Cardiac fibroblast (primary cell): Measurements from ENCODE around the gene MAD1L1.

Experiments used
- DNase-seq, 2 donors: peaks; one replicate each; pipeline versions ENCODE4 v3.0.0 to v3.0.0-alpha.2; 2010; ENCODE audit warnings: low read depth in 2 of 2
- H3K4me3 ChIP-seq, 2 donors: replicated peaks in 1 of 2; 1 replicate in 1 of 2; 2 replicates in 1 of 2; pipeline ENCODE4 v1.5.1; 2011; ENCODE audit warnings: low read depth in 2 of 2, low read length in 2 of 2, mild to moderate bottlenecking in 2 of 2, moderate library complexity in 1 of 2
- TF ChIP-seq, protein P1 (sequence below): IDR thresholded peaks from one replicate; pipeline ENCODE4 v1.5.1; 2011; ENCODE audit warnings: low read depth, mild to moderate bottlenecking, low read length, inconsistent platforms

Gene MAD1L1

DNA sequence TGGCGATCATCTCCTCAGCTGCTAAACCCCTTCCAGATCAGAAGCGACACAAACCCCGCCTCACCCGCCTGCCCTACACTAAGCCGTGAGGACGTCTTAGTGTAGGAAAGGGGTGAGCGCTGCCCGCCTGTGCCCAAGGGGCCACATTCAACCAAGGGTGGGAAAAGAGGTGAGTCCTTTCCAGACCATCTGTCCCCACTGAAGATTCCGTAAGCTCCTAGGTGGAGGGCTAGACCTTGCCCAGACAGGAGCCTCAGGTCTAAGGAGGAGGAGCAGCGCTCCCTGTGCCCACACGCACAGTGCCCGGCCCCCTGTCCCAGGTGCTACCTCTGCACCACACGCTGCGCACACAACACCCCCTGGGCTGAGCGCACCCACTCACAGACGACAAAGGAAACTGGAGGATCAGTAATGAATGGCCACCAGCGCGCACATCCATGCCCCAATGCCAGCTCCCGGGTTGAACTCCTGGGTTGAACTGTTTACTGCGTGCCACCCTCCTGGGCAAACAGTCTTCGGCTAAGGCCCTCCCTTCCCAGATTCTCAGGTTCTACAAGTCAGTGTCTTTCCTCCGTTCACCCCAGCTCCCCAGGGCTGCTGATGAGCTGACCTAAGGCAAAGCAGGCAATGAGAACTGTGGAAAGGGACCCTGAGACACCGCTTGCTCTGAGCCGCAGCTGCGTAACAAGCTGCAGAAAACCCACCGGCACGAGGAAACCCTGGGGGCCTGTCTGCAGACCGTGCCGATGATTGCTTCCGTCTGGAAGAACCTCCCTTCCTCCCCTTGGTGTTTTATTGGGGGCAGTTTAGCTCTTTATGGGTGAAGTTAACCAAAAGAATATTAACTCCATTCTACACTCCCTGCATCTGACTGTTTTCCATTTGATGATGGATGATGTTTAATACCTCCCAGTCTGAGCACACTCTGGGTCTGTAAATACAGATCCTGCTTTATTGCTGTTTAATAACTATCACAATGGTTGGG, 185.9 kb downstream of the MAD1L1 start:
- TF ChIP-seq, protein P1, sequence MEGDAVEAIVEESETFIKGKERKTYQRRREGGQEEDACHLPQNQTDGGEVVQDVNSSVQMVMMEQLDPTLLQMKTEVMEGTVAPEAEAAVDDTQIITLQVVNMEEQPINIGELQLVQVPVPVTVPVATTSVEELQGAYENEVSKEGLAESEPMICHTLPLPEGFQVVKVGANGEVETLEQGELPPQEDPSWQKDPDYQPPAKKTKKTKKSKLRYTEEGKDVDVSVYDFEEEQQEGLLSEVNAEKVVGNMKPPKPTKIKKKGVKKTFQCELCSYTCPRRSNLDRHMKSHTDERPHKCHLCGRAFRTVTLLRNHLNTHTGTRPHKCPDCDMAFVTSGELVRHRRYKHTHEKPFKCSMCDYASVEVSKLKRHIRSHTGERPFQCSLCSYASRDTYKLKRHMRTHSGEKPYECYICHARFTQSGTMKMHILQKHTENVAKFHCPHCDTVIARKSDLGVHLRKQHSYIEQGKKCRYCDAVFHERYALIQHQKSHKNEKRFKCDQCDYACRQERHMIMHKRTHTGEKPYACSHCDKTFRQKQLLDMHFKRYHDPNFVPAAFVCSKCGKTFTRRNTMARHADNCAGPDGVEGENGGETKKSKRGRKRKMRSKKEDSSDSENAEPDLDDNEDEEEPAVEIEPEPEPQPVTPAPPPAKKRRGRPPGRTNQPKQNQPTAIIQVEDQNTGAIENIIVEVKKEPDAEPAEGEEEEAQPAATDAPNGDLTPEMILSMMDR: no peak
- no peak for DNase-seq
- H3K4me3 ChIP-seq: no peak overlapping the region

DNA sequence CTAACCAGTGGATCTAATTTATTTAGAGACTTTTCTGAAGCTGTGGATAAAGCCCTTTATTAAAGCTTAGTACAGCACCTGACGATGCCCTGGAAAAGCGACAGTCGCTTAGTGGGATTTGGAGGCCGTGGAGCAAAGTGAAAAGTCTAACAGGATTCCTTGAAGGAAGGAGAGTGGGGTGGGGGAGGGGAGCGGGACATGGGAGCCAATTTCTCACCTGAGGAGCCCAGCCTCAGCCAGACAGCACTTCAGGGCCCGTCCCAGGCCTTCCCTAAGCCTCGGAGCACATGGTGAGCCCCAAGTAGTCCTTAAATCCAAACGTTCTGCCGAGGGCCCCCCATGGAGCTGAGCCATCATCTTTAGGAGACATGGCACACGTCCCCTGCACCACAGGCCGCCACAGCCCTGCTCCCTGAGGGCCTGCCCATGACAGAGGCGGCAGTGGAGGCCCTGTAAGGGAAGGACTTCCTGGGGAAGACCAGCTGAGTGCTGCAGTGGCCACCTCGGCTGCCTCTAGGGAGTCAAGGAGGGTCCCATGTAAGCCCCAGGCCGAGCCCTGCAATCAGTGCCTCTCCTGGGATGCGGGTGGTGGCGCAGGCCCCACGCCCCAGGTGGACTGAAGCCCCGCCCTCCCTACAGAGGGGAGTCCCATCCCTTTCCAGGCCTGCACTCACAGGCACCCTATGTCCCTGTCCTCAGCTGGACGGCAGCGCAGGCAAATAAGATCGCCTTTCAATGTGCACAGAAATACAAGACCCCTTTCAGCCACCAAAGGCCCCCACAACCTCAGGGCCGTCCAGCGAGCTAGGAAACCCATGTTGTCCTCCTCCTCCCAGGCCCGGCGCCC, 187.0 kb downstream of the MAD1L1 start:
- TF ChIP-seq, protein P1: no peak
- no peak overlapping the region for H3K4me3 ChIP-seq
- DNase-seq: no peak

DNA sequence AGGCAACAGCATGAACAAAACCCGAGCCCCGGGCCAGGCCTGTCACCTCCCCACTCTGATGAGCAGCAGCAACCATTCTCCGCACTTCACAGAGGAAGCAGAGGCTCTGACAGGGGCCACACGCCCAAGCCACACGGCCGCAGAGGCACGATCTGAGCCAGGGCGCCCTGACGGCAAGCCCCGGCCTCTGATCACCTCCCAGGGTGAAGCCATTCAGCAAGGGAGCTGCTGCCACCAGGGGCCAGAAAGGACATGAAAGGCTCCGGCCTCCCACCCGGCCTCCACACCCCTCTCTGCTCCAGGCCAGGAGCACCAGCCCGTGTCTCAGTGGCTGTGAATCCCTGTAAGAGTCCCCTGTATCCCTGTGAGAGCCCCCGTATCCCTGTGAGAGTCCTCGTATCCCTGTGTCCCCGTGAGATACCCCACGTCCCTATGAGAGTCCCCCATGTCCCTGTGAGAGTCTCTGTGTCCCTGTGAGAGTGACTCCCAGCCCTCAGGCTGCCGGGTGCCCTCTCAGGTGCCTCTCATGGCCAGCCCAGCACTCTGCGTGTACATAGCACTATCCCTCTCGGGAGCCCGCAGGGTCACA, 187.8 kb downstream of the MAD1L1 start:
- H3K4me3 ChIP-seq: no peak overlapping the region
- DNase-seq: no peak
- TF ChIP-seq, protein P1: no peak

DNA sequence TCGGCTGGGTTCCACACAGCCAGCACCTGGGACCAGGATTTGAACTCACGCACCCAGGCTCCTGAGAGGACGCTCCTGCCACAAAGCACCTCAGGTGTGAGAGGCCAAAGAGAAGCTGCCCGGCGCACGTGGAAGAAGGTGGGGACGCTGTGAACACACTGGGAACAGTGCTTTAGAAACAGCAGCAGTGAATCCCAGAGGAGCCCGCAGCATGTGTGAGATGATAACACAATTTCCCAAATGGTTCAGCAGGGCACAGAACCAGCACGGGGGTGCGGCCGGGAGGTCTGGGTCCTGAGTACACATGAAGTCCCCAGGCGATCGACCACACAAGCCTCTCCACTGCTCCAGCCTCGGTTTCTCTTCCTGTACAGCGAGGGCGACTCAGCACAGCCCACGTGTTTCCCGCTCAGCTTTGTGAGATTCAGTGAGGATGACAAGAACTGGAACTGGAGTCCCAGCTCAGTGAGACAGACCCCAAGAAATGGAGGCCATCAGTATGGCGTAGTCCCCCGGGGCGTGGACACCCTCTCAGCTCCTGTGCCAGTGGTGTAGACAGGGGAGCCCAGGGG, 188.3 kb downstream of the MAD1L1 start:
- TF ChIP-seq, protein P1: no peak
- no peak overlapping the region for H3K4me3 ChIP-seq
- DNase-seq: no peak

DNA sequence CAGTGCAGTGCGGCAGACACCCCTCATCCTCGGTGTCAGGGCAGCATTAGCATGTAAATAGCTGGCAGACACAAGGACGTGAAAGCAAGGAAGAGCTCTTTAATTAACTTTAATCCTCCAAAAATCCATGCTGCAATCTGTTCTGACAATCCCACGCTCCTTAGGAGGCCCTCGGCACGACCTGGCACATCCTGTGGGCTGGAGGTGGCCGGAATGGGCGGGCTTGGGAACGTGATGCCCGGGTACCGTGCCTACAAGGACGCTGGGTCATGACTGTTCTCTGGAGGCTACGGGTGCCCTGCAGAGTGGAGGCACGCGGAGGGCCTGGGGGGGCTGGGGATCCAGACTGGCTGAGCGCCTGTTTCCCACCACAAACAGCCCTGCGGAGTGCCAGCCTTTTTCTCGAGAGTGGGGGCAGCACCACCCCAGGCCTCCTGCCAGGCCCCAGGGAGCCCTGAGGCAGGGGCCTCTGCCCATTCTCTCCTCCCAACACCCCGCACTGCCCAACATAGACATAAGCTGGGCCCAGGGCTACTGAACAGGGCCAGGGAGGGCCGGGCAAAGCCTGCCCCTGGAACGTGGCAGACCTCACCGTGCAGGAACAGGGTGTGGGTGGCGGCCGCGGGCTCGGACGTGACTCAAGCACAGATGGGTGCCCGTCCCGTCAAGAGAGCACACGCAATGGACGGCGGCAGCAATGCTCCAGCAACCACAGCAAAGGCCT, 189.3 kb downstream of the MAD1L1 start:
- H3K4me3 ChIP-seq: no peak overlapping the region
- TF ChIP-seq, protein P1: no peak
- no peak for DNase-seq

DNA sequence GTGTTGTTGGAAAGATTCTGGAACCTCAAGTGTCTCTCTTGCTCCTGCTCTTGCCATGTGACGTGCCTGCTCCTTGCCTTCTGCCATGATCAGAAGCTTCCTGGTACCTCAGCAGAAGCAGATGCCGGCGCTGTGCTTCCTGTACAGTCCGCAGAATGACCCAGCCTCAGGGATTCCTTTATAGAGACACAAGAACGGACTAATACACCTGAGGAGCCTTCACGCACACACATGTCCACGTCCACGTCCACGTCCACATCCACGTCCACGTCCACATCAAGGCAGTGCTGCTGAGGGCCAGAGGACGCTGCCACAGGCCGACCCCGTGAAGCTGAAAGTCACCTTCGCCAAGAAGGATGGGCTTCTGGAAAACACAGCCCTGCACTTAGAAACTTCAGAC, 190.1 kb downstream of the MAD1L1 start:
- TF ChIP-seq, protein P1: no peak
- H3K4me3 ChIP-seq: no peak overlapping the region
- no peak for DNase-seq
